Mesenchymal stem cell (in vitro differentiated cells and primary cell): ENCODE data around the gene MAPK7.

Experiments used
- DNase-seq: peaks from one replicate; pipeline ENCODE4 v3.0.0-alpha.2; 2013
- H2AFZ ChIP-seq: one replicate; pipeline ENCODE4 v1.6.1; 2013; ENCODE audit warnings: low read depth, mild to moderate bottlenecking, control low read depth, inconsistent platforms, low read length, moderate library complexity
- H2AK5ac ChIP-seq: 2 replicates; pipeline ENCODE4 v1.6.1; 2013; ENCODE audit warnings: low read length, moderate library complexity, mild to moderate bottlenecking, inconsistent platforms; ENCODE audit not compliant: severe bottlenecking
- H2BK120ac ChIP-seq: one replicate; pipeline ENCODE4 v1.6.1; 2013; ENCODE audit warnings: low read depth, mild to moderate bottlenecking, inconsistent platforms, low read length, moderate library complexity
- H2BK12ac ChIP-seq, 2 experiments: one replicate each; pipeline ENCODE4 v1.6.1; 2013; ENCODE audit warnings: inconsistent platforms in 2 of 2, low read length in 2 of 2, mild to moderate bottlenecking in 2 of 2, moderate library complexity in 2 of 2, control low read depth in 1 of 2
- H2BK15ac ChIP-seq: one replicate; pipeline ENCODE4 v1.6.1; 2013; ENCODE audit warnings: mild to moderate bottlenecking, low read depth, inconsistent platforms; ENCODE audit not compliant: poor library complexity, severe bottlenecking
- H2BK5ac ChIP-seq: 2 replicates; pipeline ENCODE4 v1.6.1; 2013; ENCODE audit warnings: low read depth, mild to moderate bottlenecking, low read length, control low read depth, inconsistent platforms; ENCODE audit not compliant: poor library complexity, severe bottlenecking
- H3K14ac ChIP-seq, 2 experiments: one replicate each; pipeline ENCODE4 v1.6.1; 2013; ENCODE audit warnings: inconsistent platforms in 2 of 2, low read length in 2 of 2, control low read depth in 1 of 2, mild to moderate bottlenecking in 1 of 2, moderate library complexity in 1 of 2
- H3K18ac ChIP-seq, 2 experiments: one replicate each; pipeline ENCODE4 v1.6.1; 2013; ENCODE audit warnings: inconsistent platforms in 2 of 2, low read length in 2 of 2, control low read depth in 1 of 2, low read depth in 1 of 2, mild to moderate bottlenecking in 1 of 2
- H3K23ac ChIP-seq, 2 experiments: one replicate each; pipeline ENCODE4 v1.6.1; 2013; ENCODE audit warnings: inconsistent platforms in 2 of 2, low read length in 2 of 2, mild to moderate bottlenecking in 2 of 2, moderate library complexity in 2 of 2, control low read depth in 1 of 2
- H3K27ac ChIP-seq: 2 replicates; pipeline ENCODE4 v1.5.1; 2013; ENCODE audit warnings: mild to moderate bottlenecking, moderate library complexity, low read length, control low read depth, inconsistent platforms; ENCODE audit not compliant: poor library complexity, severe bottlenecking
- H3K27me3 ChIP-seq, 2 experiments: 2 replicates each; pipeline versions ENCODE4 v1.6.1 to v1.7.0; 2013; ENCODE audit warnings: low read length in 2 of 2, mild to moderate bottlenecking in 2 of 2, moderate library complexity in 2 of 2, control low read depth in 1 of 2, inconsistent platforms in 1 of 2; ENCODE audit not compliant: control insufficient read depth in 1 of 2, insufficient read depth in 1 of 2
- H3K36me3 ChIP-seq, 2 experiments: 2 replicates each; pipeline versions ENCODE4 v1.6.1 to v1.7.0; 2013; ENCODE audit warnings: low read length in 2 of 2, control low read depth in 1 of 2, inconsistent platforms in 1 of 2, low read depth in 1 of 2, mild to moderate bottlenecking in 1 of 2; ENCODE audit not compliant: insufficient read depth in 2 of 2, control insufficient read depth in 1 of 2
- H3K4ac ChIP-seq, 2 experiments: one replicate each; pipeline ENCODE4 v1.6.1; 2013; ENCODE audit warnings: inconsistent platforms in 2 of 2, low read length in 2 of 2, mild to moderate bottlenecking in 2 of 2, moderate library complexity in 2 of 2, control low read depth in 1 of 2, low read depth in 1 of 2
- H3K4me1 ChIP-seq: 2 replicates; pipeline ENCODE4 v1.6.1; 2013; ENCODE audit warnings: low read depth, low read length, control low read depth; ENCODE audit not compliant: control insufficient read depth, insufficient read depth
- H3K4me2 ChIP-seq: 2 replicates; pipeline ENCODE4 v1.6.1; 2013; ENCODE audit warnings: low read length, mild to moderate bottlenecking, inconsistent platforms; ENCODE audit not compliant: poor library complexity, severe bottlenecking
- H3K4me3 ChIP-seq, 2 experiments: 2 replicates each; pipeline versions ENCODE4 v1.5.1 to v1.7.0; 2013; ENCODE audit warnings: low read length in 2 of 2, mild to moderate bottlenecking in 2 of 2, control low read depth in 1 of 2, low read depth in 1 of 2; ENCODE audit not compliant: insufficient read depth in 1 of 2
- H3K79me1 ChIP-seq: replicated peaks from 2 replicates; pipeline ENCODE4 v1.6.1; 2013; ENCODE audit warnings: mild to moderate bottlenecking, control low read depth, low read length, inconsistent platforms; ENCODE audit not compliant: poor library complexity, severe bottlenecking
- H3K9ac ChIP-seq: 2 replicates; pipeline ENCODE4 v1.7.0; 2013; ENCODE audit warnings: mild to moderate bottlenecking, low read length, moderate library complexity
- H3K9me3 ChIP-seq: 2 replicates; pipeline ENCODE4 v1.7.0; 2013; ENCODE audit warnings: mild to moderate bottlenecking, low read length; ENCODE audit not compliant: control insufficient read depth
- H4K8ac ChIP-seq: one replicate; pipeline ENCODE4 v1.6.1; 2013; ENCODE audit warnings: inconsistent platforms, mild to moderate bottlenecking, low read length, moderate library complexity
- H4K91ac ChIP-seq: one replicate; pipeline ENCODE4 v1.6.1; 2013; ENCODE audit warnings: mild to moderate bottlenecking, low read length, inconsistent platforms
- WGBS: methylation state at CpG from one replicate; pipeline ENCODE4 v1.1.7; 2013; ENCODE audit warnings: mixed read lengths; 5-methylcytosine and 5-hydroxymethylcytosine counted together

MAPK7 gene

GRCh38 chr17:19341641-19342610 lies 36.4 kb upstream of the MAPK7 start:
- no peak overlapping the region for H2BK5ac ChIP-seq
- DNase-seq = peak; percentile 50

GRCh38 chr17:19342611-19343255 lies 35.6 kb upstream of the MAPK7 start:
- no peak for DNase-seq
- no peaks in the 10 kb centered on the region for H3K27me3 ChIP-seq
- H2AFZ ChIP-seq = no peak overlapping the region
- H2BK5ac ChIP-seq = no peak overlapping the region
- H3K27ac ChIP-seq = no peak overlapping the region
- H2AK5ac ChIP-seq = peak overlapping the region; percentile 46
- H3K36me3 ChIP-seq = peaks cover 0 to 20% of the 10 kb centered on the region in 2 experiments
- H2BK15ac ChIP-seq = peak overlapping the region; percentile 35
- peak overlapping the region in 1 of 2 experiments; percentile 73 for H3K18ac ChIP-seq
- peak overlapping the region in 1 of 2 experiments; percentile 38 for H2BK12ac ChIP-seq
- no peak overlapping the region for H3K4me2 ChIP-seq
- WGBS = 94% methylated on average over 5 of the region's 7 CpGs
- H3K9ac ChIP-seq = no peak overlapping the region
- H3K4me1 ChIP-seq = peaks cover 37% of the 10 kb centered on the region
- H4K91ac ChIP-seq = peak overlapping the region; percentile 64
- H3K9me3 ChIP-seq = no peaks in the 10 kb centered on the region
- H3K4me3 ChIP-seq = no peak overlapping the region
- H4K8ac ChIP-seq = peak overlapping the region; percentile 88
- H3K14ac ChIP-seq = no peak overlapping the region
- H3K23ac ChIP-seq = no peak overlapping the region
- no peak overlapping the region for H3K4ac ChIP-seq
- no peak overlapping the region for H2BK120ac ChIP-seq
- no peaks in the 10 kb centered on the region for H3K79me1 ChIP-seq

More at GRCh38 chr17:19341641-19342610, 36.4 kb upstream of the MAPK7 start:
- Histone ChIP-seq H2BK12ac (peak overlapping the region; percentile 30 to 31), H2AFZ (no peak overlapping the region), H3K14ac (peak overlapping the region in 1 of 2 experiments; percentile 94), H2AK5ac (peak overlapping the region; percentile 57), H3K18ac (peak overlapping the region; percentile 38 to 73), H3K4me1 (peaks cover 36% of the 10 kb centered on the region), H3K23ac (no peak overlapping the region), H3K4me3 (no peak overlapping the region), H3K4ac (peak overlapping the region in 1 of 2 experiments; percentile 7), H3K9ac (no peak overlapping the region), H4K8ac (peak overlapping the region; percentile 88), H3K27me3 (no peaks in the 10 kb centered on the region), H3K79me1 (no peaks in the 10 kb centered on the region), H2BK120ac (peak overlapping the region; percentile 12), H2BK15ac (peak overlapping the region; percentile 35), H3K27ac (no peak overlapping the region), H4K91ac (peak overlapping the region; percentile 64), H3K4me2 (no peak overlapping the region), H3K9me3 (no peaks in the 10 kb centered on the region), H3K36me3 (peaks cover under 1 to 25% of the 10 kb centered on the region in 2 experiments)
- 62% methylated on average over 20 of the region's 20 CpGs for WGBS

- peaks cover 0 to 20% of the 10 kb centered on the region in 2 experiments for H3K36me3 ChIP-seq
- H4K8ac ChIP-seq = no peak overlapping the region
- no peaks in the 10 kb centered on the region for H3K9me3 ChIP-seq
- 97% methylated on average over 7 of the region's 7 CpGs for WGBS
- H3K23ac ChIP-seq = no peak overlapping the region
- no peak overlapping the region for H3K4ac ChIP-seq
- no peak overlapping the region for H3K27ac ChIP-seq
- H3K14ac ChIP-seq = no peak overlapping the region
- H3K18ac ChIP-seq = no peak overlapping the region
- no peak overlapping the region for H2BK5ac ChIP-seq
- peak overlapping the region; percentile 42 for H2AK5ac ChIP-seq
- no peak overlapping the region for H3K4me3 ChIP-seq
- no peak overlapping the region for H2BK120ac ChIP-seq
- no peaks in the 10 kb centered on the region for H3K27me3 ChIP-seq
- no peak for DNase-seq
- no peak overlapping the region for H2BK15ac ChIP-seq
- no peak overlapping the region for H3K9ac ChIP-seq
- H3K79me1 ChIP-seq = no peaks in the 10 kb centered on the region
- no peak overlapping the region for H4K91ac ChIP-seq
- no peak overlapping the region for H3K4me2 ChIP-seq
- H2AFZ ChIP-seq = no peak overlapping the region
- H2BK12ac ChIP-seq = no peak overlapping the region
- peaks cover 36% of the 10 kb centered on the region for H3K4me1 ChIP-seq
These were observed 35.1 kb upstream of the MAPK7 start for GRCh38 chr17:19343256-19343630.

GRCh38 chr17:19343671-19344151 lies 34.6 kb upstream of the MAPK7 start:
- Histone ChIP-seq H3K4ac (no peak overlapping the region), H3K14ac (no peak overlapping the region), H3K9me3 (no peaks in the 10 kb centered on the region), H4K91ac (peak overlapping the region; percentile 59), H4K8ac (no peak overlapping the region), H2BK120ac (no peak overlapping the region), H2AFZ (no peak overlapping the region), H2BK5ac (no peak overlapping the region), H2BK15ac (peak overlapping the region; percentile 60), H3K4me2 (no peak overlapping the region), H2AK5ac (peak overlapping the region; percentile 44), H3K79me1 (no peaks in the 10 kb centered on the region), H2BK12ac (no peak overlapping the region), H3K9ac (no peak overlapping the region), H3K36me3 (peaks cover 0 to 21% of the 10 kb centered on the region in 2 experiments), H3K4me1 (peaks cover 36% of the 10 kb centered on the region), H3K18ac (peak overlapping the region in 1 of 2 experiments; percentile 5), H3K27ac (no peak overlapping the region), H3K23ac (no peak overlapping the region), H3K27me3 (no peaks in the 10 kb centered on the region), H3K4me3 (no peak overlapping the region)
- no peak for DNase-seq
- WGBS = 96% methylated on average over 12 of the region's 13 CpGs
